ENCODE results near the gene LYZL1. TPM values are rescaled to one million over a fixed set of nuclear protein-coding genes. Genes with fewer than 3 reads are reported as not detected.
A peak's percentile ranks its signal among the peaks of the same experiment; 100 is the strongest.
"Not testable (repeated sequence)": the region's sequence is repeated elsewhere in the genome, so short reads cannot be mapped to it uniquely, and the experiment has no call there.

The LYZL1 gene
- total and polyA plus RNA-seq, 9 donors: not detected

DNA sequence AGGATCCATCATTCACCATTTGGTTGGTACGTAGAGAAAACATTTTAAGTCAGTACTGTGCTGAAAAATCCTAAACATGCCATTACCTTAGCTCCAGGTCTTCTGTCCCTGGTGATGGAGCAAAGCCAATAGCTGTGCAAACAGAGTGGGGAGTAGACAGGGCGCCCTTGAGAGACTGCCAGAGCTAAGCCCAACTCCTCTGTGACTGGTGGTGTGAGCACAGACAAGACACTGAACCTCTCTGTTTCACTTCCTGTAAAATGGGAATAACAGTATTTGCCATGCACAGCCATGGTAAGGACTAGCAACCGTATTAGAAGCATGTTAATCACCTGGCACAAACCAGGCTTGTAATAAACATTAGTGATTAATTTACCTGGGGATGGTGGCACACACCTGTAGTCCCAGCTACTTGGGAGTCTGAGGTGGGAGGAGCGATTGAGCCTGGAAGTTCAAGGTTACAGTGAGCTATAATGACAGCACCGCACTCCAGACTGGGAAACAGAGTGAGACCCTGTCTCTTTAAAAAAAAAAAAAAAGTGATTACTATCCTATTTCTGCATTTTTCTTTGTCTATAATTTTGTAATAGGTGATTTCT, 28.7 kb downstream of the LYZL1 start:
- WGBS, 3 donors: 80 to 82% (median 81%) methylated on average over 5 of the region's 5 CpGs
- peaks cover 5% of the 10 kb centered on the region for H3K4me1 ChIP-seq (ENCODE audit: insufficient read depth)
- peak overlapping the region in 1 of 2 donors; percentile 13 for H3K27ac ChIP-seq
- no peak overlapping the region for H3K4me3 ChIP-seq
- no peaks in the 10 kb centered on the region for H3K27me3 ChIP-seq
- intact Hi-C loops (cut with DNase I): no loop called here
- H3K9me3 ChIP-seq: no peaks in the 10 kb centered on the region
- no peak for DNase-seq
- TF ChIP-seq POLR2A (IDR thresholded peaks at IDR 0.05): no peak
- no peak for TF ChIP-seq EP300 (IDR thresholded peaks at IDR 0.05)
- H3K36me3 ChIP-seq: no peaks in the 10 kb centered on the region

DNA sequence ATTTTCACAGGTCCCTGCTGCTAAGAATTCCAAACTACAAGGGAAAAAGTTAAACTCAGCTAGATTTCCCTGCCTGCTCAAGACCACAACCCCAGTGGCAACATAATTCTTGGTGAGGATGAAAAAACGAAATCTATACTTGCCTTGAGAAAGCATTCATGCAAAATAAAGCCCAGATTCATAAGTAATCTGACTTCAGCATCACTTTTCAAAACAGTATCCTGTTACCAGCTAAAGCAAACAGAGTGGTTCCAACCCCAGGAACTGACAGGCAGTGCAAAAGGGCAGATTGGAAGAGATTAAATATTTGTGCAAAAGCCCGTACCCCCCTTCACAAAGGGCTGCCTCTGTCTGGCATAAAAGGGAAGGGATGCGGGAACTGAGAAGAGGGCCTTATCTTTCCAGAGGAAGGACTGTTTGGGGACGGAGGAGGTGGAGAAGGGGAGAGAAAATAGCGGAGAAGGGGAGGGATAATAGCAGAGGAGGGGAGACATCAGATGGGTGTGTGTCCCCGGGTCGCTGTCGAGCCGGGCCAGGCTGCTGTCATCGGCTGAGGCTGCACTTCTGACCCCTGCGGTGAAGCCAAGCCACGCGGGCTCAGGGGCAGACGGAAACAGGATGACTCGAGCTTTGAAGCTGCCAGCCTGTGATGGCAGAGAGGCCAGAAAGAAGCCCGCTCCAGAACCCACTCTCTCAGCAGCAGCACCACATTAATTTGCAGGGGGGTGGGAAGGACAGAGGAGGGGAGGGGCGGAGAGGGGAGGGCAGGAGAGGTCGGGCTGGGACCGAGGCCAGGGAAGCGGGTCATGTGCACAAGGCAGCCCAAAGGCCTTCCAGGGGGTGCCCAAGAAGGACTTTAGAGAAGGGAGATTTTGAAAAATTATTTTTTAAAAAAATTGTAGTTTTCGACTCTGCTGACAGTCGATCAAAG, 29.5 kb downstream of the LYZL1 start:
- not testable (repeated sequence) for H3K4me3 ChIP-seq; H3K9me3 ChIP-seq; H3K4me1 ChIP-seq (ENCODE audit: insufficient read depth); H3K36me3 ChIP-seq; H3K27me3 ChIP-seq
- intact Hi-C loops (cut with DNase I): loop anchor here in 1 of 4 donors (1.0 kb wide), 1 partner anchor 21 kb away; no protein-coding TSS in a partner anchor
- 9 to 13% (median 11%) methylated on average over 22 of the region's 22 CpGs for WGBS, 3 donors
- peak overlapping the region in 1 of 2 donors; percentile 13 for H3K27ac ChIP-seq
- peak; percentile 34 to 73 (median 58) for DNase-seq

DNA sequence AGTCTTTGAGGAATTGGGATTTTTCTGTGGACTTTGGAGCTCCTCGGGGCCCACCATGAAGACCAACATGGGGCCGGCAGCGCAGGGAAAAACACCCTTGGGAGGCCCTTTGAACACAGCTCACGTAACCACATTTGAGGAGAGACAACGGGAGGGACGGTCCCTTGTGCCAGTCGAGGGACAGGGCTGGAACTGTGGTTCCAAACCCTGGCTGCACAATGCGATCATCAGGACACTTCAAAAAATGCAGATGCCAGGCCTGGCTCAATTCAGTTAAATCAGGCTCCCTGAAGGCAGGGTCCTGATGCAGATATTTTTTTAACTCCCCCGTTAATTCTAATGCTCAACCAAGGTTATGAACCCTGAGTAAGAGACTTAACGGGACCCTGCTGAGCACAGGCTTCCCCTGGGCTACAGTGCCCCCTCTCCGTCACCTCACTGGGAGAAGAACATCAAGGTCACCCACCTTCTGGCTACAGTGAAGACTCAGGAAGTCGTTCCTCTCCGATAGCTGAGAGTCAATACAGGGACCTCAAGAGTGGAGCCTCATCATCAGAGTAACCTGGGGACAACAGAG, 30.4 kb downstream of the LYZL1 start:
- peaks cover 7% of the 10 kb centered on the region for H3K4me1 ChIP-seq (ENCODE audit: insufficient read depth)
- no peak overlapping the region for H3K4me3 ChIP-seq
- no peaks in the 10 kb centered on the region for H3K9me3 ChIP-seq
- H3K27ac ChIP-seq: no peak overlapping the region
- 76 to 87% (median 86%) methylated on average over 13 of the region's 13 CpGs for WGBS, 3 donors
- no peak for DNase-seq
- intact Hi-C loops (cut with DNase I): loop anchor here in 1 of 4 donors (1.0 kb wide), 1 partner anchor 20 kb away; no protein-coding TSS in a partner anchor
- no peaks in the 10 kb centered on the region for H3K36me3 ChIP-seq
- TF ChIP-seq, protein P1, sequence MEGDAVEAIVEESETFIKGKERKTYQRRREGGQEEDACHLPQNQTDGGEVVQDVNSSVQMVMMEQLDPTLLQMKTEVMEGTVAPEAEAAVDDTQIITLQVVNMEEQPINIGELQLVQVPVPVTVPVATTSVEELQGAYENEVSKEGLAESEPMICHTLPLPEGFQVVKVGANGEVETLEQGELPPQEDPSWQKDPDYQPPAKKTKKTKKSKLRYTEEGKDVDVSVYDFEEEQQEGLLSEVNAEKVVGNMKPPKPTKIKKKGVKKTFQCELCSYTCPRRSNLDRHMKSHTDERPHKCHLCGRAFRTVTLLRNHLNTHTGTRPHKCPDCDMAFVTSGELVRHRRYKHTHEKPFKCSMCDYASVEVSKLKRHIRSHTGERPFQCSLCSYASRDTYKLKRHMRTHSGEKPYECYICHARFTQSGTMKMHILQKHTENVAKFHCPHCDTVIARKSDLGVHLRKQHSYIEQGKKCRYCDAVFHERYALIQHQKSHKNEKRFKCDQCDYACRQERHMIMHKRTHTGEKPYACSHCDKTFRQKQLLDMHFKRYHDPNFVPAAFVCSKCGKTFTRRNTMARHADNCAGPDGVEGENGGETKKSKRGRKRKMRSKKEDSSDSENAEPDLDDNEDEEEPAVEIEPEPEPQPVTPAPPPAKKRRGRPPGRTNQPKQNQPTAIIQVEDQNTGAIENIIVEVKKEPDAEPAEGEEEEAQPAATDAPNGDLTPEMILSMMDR (IDR thresholded peaks at IDR 0.05): no peak
- TF ChIP-seq POLR2A (IDR thresholded peaks at IDR 0.05): no peak
- TF ChIP-seq EP300 (IDR thresholded peaks at IDR 0.05): no peak
- H3K27me3 ChIP-seq: no peaks in the 10 kb centered on the region

DNA sequence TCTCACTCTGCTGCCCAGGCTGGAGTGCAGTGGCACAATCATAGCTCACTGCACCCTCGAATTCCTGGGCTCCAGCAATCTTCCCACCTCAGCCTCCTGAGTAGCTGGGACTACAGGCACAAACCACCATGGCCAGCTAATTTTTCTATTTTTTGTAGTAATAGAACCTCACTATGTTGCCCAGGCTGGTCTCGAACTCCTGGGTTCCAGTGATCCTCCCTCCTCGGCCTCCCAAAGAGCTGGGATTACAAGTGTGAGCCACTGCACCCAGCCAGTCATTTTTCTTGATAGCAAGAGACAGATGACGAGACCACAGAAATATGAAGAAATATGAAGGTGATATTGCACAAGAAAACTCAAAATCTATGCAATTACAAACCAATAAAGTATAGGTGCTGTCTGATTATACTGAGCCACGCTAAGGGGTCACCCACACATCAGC, 31.8 kb downstream of the LYZL1 start:
- 68 to 79% (median 69%) methylated on average over 5 of the region's 5 CpGs for WGBS, 3 donors
- H3K4me1 ChIP-seq (ENCODE audit: insufficient read depth); DNase-seq: not testable (repeated sequence)

DNA sequence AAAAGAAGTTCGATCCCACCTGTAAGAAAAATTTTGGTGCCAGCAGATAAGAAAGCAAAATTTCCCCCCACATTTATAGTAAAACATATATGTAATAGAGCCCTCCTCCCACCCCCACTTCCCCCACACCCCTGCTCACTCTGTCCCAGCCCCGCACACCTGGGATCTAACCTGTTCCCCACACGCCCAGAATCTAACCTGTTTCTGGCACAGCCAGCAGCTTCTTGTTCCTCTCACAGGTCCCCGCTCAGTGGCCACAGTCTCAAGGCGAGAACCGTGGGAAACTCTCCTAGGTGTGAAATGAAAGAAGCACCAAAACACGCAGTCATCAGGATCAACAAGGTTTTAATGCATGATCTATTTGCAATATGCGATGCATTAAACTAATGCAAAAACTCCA, 32.8 kb downstream of the LYZL1 start:
- Histone ChIP-seq H3K27me3 (no peaks in the 10 kb centered on the region), H3K4me3 (no peak overlapping the region), H3K9me3 (no peaks in the 10 kb centered on the region), H3K27ac (no peak overlapping the region), H3K4me1 (ENCODE audit: insufficient read depth) (peaks cover 7% of the 10 kb centered on the region), H3K36me3 (no peaks in the 10 kb centered on the region)
- no peak for DNase-seq
- no peak for TF ChIP-seq POLR2A (IDR thresholded peaks at IDR 0.05)
- TF ChIP-seq, protein P1 (IDR thresholded peaks at IDR 0.05): no peak
- TF ChIP-seq EP300 (IDR thresholded peaks at IDR 0.05): no peak
- intact Hi-C loops (cut with DNase I): no loop called here
- WGBS, 3 donors: 88 to 96% (median 94%) methylated on average over 8 of the region's 8 CpGs

More for the DNA sequence above, 31.8 kb downstream of the LYZL1 start:
- intact Hi-C loops (cut with DNase I); H3K4me3 ChIP-seq; H3K9me3 ChIP-seq; H3K27ac ChIP-seq; H3K36me3 ChIP-seq; H3K27me3 ChIP-seq: not testable (repeated sequence)

All from ovary (tissue), 9 donors.